Stomach smooth muscle (tissue), 2 donors: ENCODE measurements around the gene NADSYN1.

Experiments used
- H3K27ac ChIP-seq: one replicate; pipeline ENCODE4 v1.7.0; 2013; ENCODE audit warnings: mild to moderate bottlenecking, low read length, inconsistent platforms
- H3K27me3 ChIP-seq, 2 donors: one replicate each; pipeline ENCODE4 v1.7.0; 2013; ENCODE audit warnings: low read length in 2 of 2; ENCODE audit not compliant: insufficient read depth in 2 of 2, control insufficient read depth in 1 of 2
- H3K36me3 ChIP-seq, 2 donors: one replicate each; pipeline ENCODE4 v1.7.0; 2013; ENCODE audit warnings: low read length in 2 of 2; ENCODE audit not compliant: control insufficient read depth in 2 of 2, insufficient read depth in 2 of 2
- H3K4me1 ChIP-seq: one replicate; pipeline ENCODE4 v1.7.0; 2013; ENCODE audit warnings: low read length; ENCODE audit not compliant: control insufficient read depth, insufficient read depth
- H3K4me3 ChIP-seq, 2 donors: one replicate each; pipeline ENCODE4 v1.7.0; 2013; ENCODE audit warnings: low read length in 2 of 2
- H3K9ac ChIP-seq, 2 donors: one replicate each; pipeline ENCODE4 v1.7.0; 2013; ENCODE audit warnings: low read length in 2 of 2, mild to moderate bottlenecking in 1 of 2
- H3K9me3 ChIP-seq, 2 donors: one replicate each; pipeline ENCODE4 v1.7.0; 2013; ENCODE audit warnings: low read length in 2 of 2; ENCODE audit not compliant: control insufficient read depth in 2 of 2
- donor health status: healthy.
- donor health status: Pancreatic carcinoma.

NADSYN1 gene

GRCh38 chr11:71433648-71434450 lies 19.2 kb upstream of the NADSYN1 start:
- Histone ChIP-seq H3K9me3 (no peaks in the 10 kb centered on the region), H3K4me1 (no peaks in the 10 kb centered on the region), H3K36me3 (peaks cover 0 to 8% of the 10 kb centered on the region in 2 donors), H3K4me3 (no peak overlapping the region), H3K9ac (no peak overlapping the region), H3K27ac (no peak overlapping the region), H3K27me3 (peaks cover 0 to 2% of the 10 kb centered on the region in 2 donors)

- Histone ChIP-seq H3K9me3 (no peaks in the 10 kb centered on the region), H3K27ac (no peak overlapping the region), H3K9ac (no peak overlapping the region), H3K27me3 (no peaks in the 10 kb centered on the region), H3K4me3 (no peak overlapping the region), H3K36me3 (peaks cover 0 to 14% of the 10 kb centered on the region in 2 donors), H3K4me1 (no peaks in the 10 kb centered on the region)
These were observed 18.4 kb upstream of the NADSYN1 start for GRCh38 chr11:71434576-71435130.

GRCh38 chr11:71435278-71435951 lies 17.6 kb upstream of the NADSYN1 start:
- Histone ChIP-seq H3K9me3 (no peaks in the 10 kb centered on the region), H3K9ac (no peak overlapping the region), H3K4me3 (no peak overlapping the region), H3K27me3 (no peaks in the 10 kb centered on the region), H3K36me3 (peaks cover 3 to 21% of the 10 kb centered on the region in 2 donors), H3K4me1 (no peaks in the 10 kb centered on the region), H3K27ac (no peak overlapping the region)

GRCh38 chr11:71436861-71437260 lies 16.1 kb upstream of the NADSYN1 start:
- Histone ChIP-seq H3K4me1 (no peaks in the 10 kb centered on the region), H3K9me3 (no peaks in the 10 kb centered on the region), H3K27ac (no peak overlapping the region), H3K4me3 (no peak overlapping the region), H3K27me3 (no peaks in the 10 kb centered on the region), H3K9ac (no peak overlapping the region), H3K36me3 (peaks cover 3 to 21% of the 10 kb centered on the region in 2 donors)

GRCh38 chr11:71437399-71437798 lies 15.6 kb upstream of the NADSYN1 start:
- Histone ChIP-seq H3K4me1 (no peaks in the 10 kb centered on the region), H3K36me3 (peaks cover 3 to 24% of the 10 kb centered on the region in 2 donors), H3K4me3 (no peak overlapping the region), H3K27ac (no peak overlapping the region), H3K27me3 (no peaks in the 10 kb centered on the region), H3K9ac (no peak overlapping the region), H3K9me3 (no peaks in the 10 kb centered on the region)

GRCh38 chr11:71437879-71438278 lies 15.1 kb upstream of the NADSYN1 start:
- H3K9me3 ChIP-seq: no peaks in the 10 kb centered on the region
- peaks cover 3 to 24% of the 10 kb centered on the region in 2 donors for H3K36me3 ChIP-seq
- H3K4me3 ChIP-seq: no peak overlapping the region
- no peak overlapping the region for H3K9ac ChIP-seq
- H3K4me1 ChIP-seq: no peaks in the 10 kb centered on the region
- H3K27ac ChIP-seq: no peak overlapping the region
- no peaks in the 10 kb centered on the region for H3K27me3 ChIP-seq

- no peak overlapping the region for H3K4me3 ChIP-seq
- no peaks in the 10 kb centered on the region for H3K4me1 ChIP-seq
- peaks cover 7 to 29% of the 10 kb centered on the region in 2 donors for H3K36me3 ChIP-seq
- H3K27ac ChIP-seq: no peak overlapping the region
- H3K9ac ChIP-seq: no peak overlapping the region
- no peaks in the 10 kb centered on the region for H3K27me3 ChIP-seq
- no peaks in the 10 kb centered on the region for H3K9me3 ChIP-seq
These were observed 14.4 kb upstream of the NADSYN1 start for GRCh38 chr11:71438650-71439049.

- Histone ChIP-seq H3K4me1 (no peaks in the 10 kb centered on the region), H3K36me3 (peaks cover 8 to 31% of the 10 kb centered on the region in 2 donors), H3K4me3 (no peak overlapping the region), H3K27me3 (no peaks in the 10 kb centered on the region), H3K27ac (no peak overlapping the region), H3K9me3 (no peaks in the 10 kb centered on the region), H3K9ac (no peak overlapping the region)
These were observed 12.8 kb upstream of the NADSYN1 start for GRCh38 chr11:71440021-71440755.

- Histone ChIP-seq H3K4me1 (no peaks in the 10 kb centered on the region), H3K4me3 (no peak overlapping the region), H3K36me3 (peaks cover 8 to 31% of the 10 kb centered on the region in 2 donors), H3K9ac (no peak overlapping the region), H3K9me3 (no peaks in the 10 kb centered on the region), H3K27ac (no peak overlapping the region), H3K27me3 (no peaks in the 10 kb centered on the region)
These were observed 11.8 kb upstream of the NADSYN1 start for GRCh38 chr11:71441251-71441650.

- Histone ChIP-seq H3K36me3 (peaks cover 8 to 31% of the 10 kb centered on the region in 2 donors), H3K4me3 (no peak overlapping the region), H3K9ac (no peak overlapping the region), H3K4me1 (no peaks in the 10 kb centered on the region), H3K27ac (no peak overlapping the region), H3K27me3 (no peaks in the 10 kb centered on the region), H3K9me3 (no peaks in the 10 kb centered on the region)
These were observed 10.9 kb upstream of the NADSYN1 start for GRCh38 chr11:71442123-71442522.
